ENCODE data around the gene MTA1.

MTA1 gene

GRCh38 chr14:105419195-105420091 is at the start of gene MTA1:
TSS of gene MTA1 (plus strand) at chr14:105419827. CDS start at chr14:105420036, 209 bp downstream.
- DNase-seq, result peak; percentile 74

DNA sequence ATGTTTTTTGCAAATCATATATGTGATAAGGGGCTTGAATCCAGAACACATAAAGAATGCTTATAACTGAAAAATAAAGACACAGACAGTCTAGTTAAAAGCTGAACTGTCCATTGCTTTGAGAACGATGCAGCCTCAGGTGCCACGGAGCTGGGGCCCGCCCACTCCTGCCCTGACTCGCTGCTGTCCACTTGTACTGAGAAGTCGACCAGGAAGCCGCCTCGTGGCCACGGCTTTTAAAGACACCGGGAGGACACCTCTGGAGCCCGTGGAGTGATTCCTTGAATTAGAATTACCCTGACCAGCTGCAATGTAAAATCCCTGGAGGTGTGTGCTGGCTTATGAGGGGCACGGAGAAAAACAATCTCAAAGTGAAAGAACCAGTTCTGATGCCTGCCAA is 45.2 kb upstream of the MTA1 start:
- no peak for DNase-seq

GRCh38 chr14:105375635-105376057 is 44.0 kb upstream of the MTA1 start:
- DNase-seq, result peak; percentile 27

GRCh38 chr14:105376521-105377440 is 42.8 kb upstream of the MTA1 start:
- no peak for DNase-seq

DNA sequence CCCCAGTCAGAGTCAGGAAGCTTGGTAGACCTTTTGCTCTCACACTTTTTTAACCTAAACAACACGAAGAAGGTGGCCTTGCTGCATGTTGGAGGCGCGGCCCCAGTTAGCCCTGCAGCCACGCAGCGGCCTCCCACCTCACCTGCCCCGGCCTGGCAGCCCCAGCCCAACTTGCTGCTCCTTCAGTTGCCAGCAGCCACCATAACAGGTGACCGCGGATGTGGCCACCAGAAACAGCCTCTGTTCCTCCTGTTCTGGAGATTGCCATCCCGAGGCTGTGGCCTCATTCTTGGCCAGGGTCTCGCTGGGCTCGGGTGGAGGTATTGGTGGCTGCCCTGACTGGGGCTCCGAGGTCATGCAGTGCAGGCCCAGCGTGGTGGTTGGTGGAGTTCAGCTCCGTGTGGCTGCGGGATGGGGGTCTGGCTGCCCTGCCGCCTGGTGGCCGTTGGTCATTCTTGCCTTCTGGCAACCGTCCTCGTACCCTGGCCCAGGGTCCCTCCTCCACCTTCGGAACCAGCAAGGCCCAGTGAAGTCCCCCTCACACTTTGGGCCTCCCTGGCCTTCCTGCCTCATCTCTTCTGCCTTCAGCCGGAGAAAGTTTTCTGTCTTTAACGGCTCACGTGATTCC is 42.0 kb upstream of the MTA1 start:
- DNase-seq, result no peak

- DNase-seq, result peak; percentile 82
These were observed 41.4 kb upstream of the MTA1 start for GRCh38 chr14:105378199-105378598.

DNA sequence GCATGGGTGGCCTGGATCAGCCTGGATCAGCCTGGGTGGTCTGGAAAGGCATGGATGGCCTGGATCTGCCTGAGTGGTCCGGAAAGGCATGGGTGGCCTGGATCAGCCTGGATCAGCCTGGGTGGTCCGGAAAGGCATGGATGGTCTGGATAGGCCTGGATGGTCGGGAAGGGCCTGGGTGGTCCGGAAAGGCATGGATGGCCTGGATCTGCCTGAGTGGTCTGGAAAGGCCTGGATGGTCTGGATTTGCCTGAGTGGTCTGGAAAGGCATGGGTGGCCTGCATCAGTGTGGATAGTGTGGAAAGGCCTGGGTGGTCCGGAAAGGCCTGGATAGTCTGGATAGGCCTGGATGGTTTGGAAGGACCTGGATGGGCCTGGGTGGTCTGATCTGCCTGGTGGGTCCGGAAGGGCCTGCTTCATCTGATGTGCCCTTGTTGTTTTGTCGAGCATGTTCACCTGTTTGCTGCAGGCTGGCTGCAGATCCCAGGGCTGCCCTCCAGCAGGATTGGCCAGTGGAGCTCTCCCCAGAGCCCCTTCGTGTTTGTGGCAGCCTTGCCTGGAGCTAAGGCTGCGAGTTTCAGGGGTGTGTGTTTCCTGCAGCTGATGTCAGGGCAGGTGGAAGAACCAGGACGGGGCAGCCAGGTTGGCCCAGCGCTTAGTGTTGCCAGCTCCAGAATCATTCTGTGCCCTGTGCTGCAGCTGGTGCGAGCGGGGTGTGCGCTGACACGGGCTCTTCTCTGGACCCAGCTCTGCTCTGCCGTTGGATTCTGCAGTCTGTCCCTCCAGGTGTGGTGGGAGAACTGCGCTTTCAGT is 40.5 kb upstream of the MTA1 start:
- no peak for DNase-seq

GRCh38 chr14:105379946-105380345 is 39.7 kb upstream of the MTA1 start:
- DNase-seq, result no peak

DNA sequence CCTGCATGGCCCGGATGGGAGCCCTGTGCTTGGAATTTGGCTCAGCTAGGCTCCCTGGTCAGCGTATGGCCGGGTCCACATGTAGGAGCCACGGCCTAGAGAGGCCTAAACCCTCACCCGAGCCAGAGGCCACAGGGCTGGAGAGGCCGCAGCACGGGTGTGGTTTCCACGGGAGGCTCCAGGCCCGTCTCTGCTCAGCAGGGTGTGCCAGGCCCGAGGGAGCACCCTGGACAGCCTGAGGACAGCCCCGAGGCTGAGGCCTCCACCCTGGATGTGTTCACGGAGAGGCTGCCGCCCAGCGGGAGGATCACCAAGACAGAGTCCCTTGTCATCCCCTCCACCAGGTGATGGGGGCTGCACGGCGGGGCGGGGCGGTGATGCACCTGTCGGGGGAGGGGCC is 38.9 kb upstream of the MTA1 start:
- no peak for DNase-seq

DNA sequence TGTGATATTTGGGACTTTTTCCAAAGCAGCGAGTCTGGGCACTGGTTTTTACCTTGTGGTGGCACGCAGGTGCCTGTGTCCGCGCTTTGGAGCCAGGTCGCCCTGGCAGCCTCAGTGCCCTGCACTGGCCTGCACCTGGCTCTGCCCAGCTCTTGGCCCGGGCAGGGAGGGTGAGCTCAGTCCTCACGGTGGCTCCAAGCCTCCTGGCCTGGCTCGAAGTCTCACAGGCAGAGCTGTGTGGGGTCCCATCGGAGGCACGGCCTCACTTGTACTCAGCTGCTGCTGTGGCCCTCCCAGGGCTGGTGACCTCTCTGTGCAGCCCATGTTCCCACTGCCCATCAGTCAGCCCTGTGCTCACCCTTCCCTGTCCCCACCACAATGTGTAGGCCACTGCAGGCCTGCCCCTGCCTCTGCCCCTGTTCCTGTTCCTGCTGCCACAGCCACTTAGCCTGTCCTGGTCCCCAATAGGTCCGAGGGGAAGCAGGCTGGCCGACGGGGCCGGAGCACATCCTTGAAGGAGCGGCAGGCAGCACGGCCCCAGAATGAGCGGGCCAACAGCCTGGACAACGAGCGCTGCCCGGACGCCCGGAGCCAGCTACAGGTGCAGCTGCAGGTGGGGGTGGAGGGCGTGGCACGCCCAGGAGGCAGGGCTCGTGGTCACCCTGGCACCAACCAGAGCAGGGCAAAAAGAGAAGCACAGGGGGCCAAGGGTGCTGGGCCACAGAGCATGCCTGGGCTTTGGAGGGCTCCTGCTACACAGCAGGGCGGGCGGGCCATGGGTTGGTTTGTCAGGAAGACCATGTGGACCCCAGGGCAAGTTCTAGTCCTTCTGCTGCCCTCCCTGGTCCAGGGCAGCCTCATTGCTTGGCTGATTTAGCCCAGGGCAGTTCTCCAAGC is 37.9 kb upstream of the MTA1 start:
- DNase-seq, result no peak

DNA sequence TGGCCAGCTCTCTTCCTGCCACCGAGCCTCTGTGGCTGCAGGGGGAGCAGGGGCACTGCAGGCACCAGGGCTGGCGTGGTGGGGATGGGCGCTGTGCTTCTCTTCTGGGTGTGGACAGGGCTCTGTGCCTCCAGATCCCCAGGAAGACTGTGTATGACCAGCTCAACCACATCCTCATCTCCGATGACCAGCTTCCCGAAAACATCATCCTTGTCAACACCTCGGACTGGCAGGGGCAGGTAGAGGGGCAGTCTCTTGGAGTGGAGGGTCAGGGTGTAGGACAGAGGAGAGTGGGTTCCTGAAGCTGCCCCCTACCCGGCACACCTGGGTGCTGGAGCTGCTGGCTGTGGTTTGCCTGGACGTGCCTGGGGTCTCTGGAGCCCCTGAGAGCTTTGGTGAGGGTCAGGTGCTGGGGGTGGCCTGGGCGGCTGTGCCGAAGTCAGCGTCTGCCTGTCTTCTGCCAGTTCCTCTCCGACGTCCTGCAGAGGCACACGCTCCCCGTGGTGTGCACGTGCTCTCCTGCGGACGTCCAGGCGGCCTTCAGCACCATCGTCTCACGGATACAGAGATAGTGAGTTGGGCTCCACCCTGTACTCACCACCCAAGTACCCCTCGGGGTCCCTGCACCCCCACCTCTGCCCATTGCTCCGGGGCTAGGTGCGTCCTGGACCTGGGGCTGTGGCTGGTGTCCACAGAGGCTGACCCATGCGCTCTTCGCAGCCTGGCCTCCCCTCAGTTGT is 37.1 kb upstream of the MTA1 start:
- DNase-seq, result no peak

GRCh38 chr14:105383083-105383730 is 36.4 kb upstream of the MTA1 start:
- DNase-seq, result no peak

DNA sequence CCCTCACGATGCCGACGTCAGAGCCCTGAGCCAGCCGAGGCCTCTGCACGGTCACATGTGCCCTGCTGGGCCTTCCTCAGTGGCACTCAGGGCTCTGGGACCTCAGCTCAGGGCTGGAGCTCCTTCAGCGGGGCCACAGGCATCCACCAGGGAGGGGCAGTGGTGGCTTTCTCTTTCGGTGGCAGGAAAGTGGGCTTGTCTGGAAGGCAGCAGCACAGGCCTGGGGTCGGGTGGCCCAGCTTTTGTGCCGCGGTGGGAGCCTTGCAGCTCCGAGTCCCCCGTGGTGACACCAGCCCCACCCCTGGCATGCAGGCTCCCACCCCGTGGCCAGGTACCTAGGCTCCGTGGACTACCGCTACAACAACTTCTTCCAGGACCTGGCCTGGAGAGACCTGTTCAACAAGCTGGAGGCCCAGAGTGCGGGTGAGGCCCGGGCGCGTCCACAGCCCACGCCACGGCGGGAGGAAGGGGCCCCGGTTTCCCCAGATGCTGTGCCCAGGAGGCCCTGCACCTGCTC is 35.5 kb upstream of the MTA1 start:
- DNase-seq, result no peak

DNA sequence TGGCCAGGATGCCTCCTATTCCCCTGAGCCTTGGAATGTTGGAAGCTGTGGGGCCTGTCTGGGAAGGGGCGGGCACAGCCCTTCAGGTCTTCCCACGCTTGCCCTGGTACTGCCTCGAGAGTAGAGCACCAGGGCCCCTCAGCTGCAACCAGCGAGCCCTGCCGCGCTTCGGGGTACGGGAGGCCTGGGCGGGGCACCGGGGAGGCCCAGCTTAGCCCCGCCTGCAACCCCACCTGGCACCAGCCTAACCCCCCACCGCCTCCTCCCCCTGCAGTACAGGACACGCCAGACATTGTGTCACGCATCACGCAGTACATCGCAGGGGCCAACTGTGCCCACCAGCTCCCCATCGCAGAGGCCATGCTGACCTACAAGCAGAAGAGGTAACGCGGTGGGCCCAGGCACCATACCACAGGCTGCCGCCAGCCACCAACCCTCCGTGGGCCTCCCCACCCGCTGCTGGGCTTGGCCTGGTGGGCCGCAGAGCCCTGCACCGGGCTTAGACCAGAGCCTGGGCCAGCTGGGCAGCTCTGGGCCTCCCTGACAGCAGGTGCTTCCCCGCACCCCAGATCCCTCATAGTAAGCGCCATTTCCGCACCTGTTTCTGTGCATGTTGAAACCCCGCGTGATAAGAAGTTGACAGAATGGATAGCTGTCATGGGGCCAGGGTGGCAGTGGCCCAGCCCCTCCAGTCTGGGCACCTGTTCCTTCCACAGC is 34.9 kb upstream of the MTA1 start:
- no peak for DNase-seq

DNA sequence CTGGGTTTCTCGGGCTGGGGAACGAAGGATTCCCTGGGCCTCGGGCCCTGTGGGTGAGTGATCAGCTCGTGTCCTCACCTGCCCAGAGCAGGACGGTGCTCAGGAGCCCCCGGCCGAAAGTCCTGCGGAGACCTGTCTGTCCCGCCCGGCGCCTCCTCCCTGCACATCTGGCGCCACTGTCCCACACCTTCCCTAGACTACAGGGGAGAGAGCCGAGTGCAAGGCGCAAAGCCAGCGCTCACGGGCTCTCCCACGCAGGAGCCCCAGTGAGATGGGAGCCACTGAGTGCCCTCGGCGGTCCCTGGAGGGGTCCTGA is 34.3 kb upstream of the MTA1 start:
- no peak for DNase-seq

DNA sequence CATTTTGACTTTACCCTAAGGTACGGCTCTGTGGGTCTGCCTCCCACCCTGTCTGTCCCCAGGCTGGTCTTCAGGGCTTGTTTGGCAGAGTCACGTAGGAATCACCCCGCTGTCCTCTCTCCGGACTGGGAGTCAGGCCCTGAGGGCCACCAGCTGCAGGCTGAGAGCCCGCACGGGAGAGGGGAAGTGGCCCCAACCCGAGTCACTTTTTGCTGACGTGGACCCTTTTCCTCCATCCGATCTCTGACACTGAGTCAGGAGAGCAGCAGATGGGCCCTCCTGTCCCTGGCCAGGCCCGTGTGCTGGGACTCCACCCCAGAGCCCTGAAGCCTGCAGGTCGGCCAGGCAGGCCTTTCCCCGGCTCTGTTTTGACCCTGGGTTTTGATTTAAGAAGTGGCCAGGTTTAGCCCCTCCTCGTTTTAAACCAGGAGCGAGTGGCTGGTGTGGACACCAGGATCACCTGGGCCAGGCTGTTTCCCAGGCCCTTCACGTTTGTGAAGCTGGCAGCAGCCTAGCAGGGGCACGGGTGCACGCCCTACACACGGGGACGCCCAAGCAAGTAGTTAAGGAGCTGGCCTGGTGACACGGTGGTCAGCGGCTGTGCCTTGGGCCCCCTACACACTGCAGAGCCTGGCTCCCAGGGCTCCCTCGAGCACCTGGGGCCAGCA is 33.8 kb upstream of the MTA1 start:
- DNase-seq, result no peak

- no peak for DNase-seq
These were observed 32.8 kb upstream of the MTA1 start for GRCh38 chr14:105386581-105387529.
